Left cardiac atrium (tissue), 4 donors: ENCODE data around the gene LRRN2. TPM values are rescaled to one million over a fixed set of nuclear protein-coding genes. Genes with fewer than 3 reads are reported as not detected.

Experiments
- ATAC-seq, 2 donors: fragments of 200-7000 bp; cut with Tn5 transposase; one replicate each; pipeline ENCODE4 v1.9.1; 2020; ENCODE audit warnings: mild to moderate bottlenecking in 2 of 2, moderate library complexity in 2 of 2
- DNase-seq: peaks from one replicate; pipeline ENCODE4 v3.0.0-alpha.2; 2020
- intact Hi-C, 2 donors: fragments of 100-400 bp; cut with DNase I; formaldehyde crosslinking; loops; one replicate each; pipeline versions ENCODE4 v1.14.1 to v1.15.1; 2022 to 2023
- total RNA-seq, 2 donors: library from RNA; stranded (reverse); fragmentation: NEBNext Ultra II Directional; extraction: Animal tissue kit (Norgen Biotek cat#: 25700); gene quantifications; one replicate each; pipeline ENCODE4 v1.2.1, GENCODE V29; 2021
- donor health status: DM: no; HTN: yes; CAD: no.
- donor health status: DM: no; HTN: yes; CAD: no; lungs with severe emphysema.
- donor health status: DM: yes; HTN: yes; CAD: no.
- donor health status: Dilated cardiomyopathy.

LRRN2 gene
- total RNA-seq, 2 donors from 2014 or later: 3.3 to 6.4 TPM

DNA sequence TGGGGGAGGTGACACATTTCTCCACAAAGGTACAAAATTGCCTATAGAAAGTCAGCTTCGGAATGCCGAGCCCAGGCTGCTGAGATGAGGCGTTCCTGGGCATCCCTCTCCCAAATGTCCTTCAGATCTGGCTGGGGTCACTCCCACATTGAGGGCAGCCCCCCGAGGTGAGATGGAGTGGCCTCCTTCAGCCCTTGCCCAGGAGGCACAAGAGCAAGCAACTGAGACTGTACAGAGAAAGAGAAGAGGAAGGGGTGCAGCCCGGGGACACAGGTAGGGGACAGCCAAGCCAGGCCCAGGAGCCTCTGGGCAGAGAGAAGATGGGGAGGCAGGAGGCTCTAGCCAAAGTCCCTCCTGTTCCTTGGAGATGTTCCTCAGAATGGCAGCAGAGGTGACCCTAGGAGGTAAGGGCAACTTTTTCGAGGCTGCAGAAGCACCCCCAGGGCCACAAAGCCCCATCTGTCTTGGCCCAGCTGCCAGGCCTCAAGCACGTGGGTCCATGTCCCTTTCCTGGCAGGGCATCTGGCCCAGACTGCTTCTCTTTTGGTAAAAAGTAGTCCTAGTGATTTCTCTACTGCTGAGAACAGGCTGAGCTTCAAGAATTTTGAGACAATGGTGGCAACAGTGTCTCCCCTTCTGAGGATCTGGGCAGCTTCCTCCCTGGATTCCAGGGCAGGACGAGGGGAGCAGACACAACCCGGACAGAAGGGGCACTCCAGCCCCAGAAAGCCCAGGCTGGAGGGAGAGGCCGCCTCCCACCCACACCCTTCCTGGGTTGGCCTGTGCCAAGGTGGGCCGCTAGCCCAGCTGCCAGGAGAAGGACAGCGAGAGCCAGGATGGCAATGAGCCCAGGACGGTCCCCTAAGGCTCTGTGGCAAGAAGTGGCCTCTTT, 68.0 kb downstream of the LRRN2 start:
- peak in 1 of 2 donors; percentile 53 for ATAC-seq
- intact Hi-C loops: no loop called here
- DNase-seq: no peak

DNA sequence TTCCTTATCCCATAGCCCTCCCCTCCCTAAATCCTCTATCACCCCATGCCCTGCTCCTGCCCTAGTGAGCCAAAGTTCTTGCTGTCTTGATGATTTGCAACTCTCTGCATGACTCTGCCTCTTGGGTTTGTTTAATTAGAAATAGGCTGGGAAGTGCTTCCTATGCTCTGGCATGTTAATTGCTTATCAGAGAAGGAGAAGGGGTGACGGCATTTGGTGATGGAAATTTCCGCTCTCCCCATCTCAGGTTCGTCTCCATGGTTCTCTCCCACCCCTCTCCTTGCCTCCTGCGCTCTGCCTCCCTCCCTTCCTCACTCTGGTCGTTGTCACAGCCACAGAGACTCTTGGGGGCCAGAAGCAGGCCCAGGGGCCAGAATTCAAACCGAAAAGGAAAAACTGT, 68.9 kb downstream of the LRRN2 start:
- no peak for DNase-seq
- ATAC-seq: no peak
- intact Hi-C loops: no loop called here

DNA sequence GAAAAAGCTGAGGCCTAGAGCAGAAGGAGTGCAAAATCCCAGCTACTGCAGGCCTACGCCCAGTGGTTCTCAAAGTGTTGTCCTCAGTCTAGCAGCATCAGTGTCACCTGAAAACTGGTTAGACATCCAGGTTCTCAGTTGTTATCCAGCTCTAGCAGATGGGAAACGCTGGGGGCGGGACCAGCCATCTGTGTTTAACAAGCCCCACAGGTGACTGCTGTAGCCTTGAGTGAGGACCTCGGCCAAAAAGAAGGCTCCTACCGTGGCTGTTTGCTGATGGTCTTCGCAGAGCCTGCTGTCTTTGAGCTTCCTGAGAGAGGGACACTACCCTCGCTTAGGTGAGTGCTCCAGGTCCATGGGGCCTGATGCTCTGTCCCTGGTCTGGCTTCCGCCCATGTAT, 69.7 kb downstream of the LRRN2 start:
- ATAC-seq: no peak
- DNase-seq: no peak
- intact Hi-C loops: no loop called here

DNA sequence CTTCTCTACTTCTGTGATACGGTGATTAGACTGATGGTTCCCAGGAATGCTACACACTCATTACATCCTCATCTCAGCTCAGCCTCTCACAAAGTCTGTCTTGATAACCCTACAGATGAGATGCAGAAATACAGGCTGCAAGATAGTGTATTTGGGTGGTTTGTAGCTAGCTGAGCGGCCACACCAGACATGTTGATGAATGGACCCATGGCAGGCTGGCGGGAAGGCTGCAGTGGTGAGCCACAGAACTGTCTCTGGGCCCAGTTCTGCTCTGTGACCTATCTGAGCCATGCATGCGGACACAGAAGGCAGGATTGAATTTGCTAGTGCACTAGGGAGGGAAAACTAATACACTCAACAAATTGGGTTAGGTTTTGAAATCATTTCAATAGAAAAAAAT, 71.9 kb downstream of the LRRN2 start:
- DNase-seq (no peak), ATAC-seq (no peak)
- intact Hi-C loops: no loop called here

DNA sequence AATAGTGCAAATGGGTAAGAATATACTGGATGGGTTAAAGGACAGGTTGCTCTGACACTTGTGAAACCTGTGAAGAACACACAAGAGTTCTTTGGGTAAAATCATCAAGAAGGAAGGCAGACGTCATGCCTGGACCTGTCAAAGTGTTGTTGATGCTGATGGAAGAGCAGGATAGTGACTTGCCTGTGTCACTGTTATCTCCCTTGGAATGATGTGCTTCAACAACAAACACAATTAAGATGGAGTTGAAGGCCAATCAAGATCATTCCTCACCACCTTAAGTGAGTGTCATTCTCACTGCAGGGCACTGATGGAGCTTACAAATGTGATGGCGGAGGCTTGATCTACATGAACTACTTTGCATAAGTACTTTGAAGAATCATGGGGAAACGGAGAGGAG, 73.2 kb downstream of the LRRN2 start:
- intact Hi-C loops: no loop called here
- no peak for DNase-seq
- ATAC-seq: no peak

DNA sequence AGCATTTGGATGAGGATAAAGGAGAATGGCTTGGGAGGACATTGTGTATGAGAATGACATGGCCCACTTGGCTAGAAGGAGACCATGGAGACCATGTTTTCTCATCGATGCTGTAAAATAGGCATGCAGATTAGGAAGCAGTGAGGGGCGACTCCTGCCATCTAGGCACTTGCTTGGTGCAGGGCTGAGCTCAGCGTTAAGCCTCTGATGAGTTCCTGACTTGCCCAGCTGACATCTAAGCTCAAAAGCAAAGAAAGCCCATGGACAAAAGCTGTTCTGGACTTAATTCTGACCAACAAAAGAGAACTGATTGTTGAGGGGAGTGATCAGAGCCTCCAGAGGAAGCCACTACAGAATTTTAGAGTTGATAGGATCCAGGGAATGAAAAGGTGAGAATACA, 74.5 kb downstream of the LRRN2 start:
- intact Hi-C loops: no loop called here
- DNase-seq (no peak), ATAC-seq (no peak)

DNA sequence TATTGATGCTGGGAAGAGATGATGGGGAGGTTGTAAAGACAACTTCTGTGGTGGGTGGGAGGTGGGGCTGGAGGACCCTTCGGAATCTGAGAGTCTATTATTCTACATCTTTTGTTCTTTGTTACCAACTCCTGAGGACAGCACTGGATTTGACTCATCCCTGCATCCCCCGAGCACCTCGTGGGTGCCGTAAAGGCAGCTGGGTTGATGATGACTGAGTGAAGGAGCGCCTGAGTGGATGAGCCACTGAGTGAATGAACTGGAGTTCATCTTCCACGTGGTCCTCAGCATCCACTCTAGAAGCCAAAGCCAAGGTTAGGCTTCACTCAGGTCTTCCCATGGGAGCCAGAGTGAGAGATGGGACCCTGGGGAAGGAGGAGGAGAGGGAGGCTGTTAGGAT, 77.6 kb downstream of the LRRN2 start:
- ATAC-seq: no peak
- DNase-seq: no peak
- intact Hi-C loops: no loop called here

DNA sequence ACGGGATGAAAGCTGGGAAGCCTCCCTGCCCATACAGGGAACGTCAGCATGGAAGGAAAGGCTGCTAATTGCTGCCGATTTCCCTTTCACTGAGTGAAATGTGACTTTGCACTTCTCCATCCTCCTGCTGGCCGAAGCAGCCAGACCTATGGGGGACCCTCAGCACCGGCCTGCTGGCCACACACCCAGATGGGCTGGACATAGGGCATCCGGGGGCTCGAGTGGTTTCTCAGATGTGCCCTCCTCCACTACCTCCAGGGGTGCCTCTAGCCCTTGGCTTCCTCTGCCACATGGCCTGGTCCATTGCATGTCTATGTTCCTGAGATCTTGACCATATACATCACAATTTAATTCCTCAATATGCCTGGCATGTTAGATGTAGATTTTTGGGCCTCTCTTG, 79.7 kb downstream of the LRRN2 start:
- intact Hi-C loops: no loop called here
- ATAC-seq (no peak), DNase-seq (no peak)

DNA sequence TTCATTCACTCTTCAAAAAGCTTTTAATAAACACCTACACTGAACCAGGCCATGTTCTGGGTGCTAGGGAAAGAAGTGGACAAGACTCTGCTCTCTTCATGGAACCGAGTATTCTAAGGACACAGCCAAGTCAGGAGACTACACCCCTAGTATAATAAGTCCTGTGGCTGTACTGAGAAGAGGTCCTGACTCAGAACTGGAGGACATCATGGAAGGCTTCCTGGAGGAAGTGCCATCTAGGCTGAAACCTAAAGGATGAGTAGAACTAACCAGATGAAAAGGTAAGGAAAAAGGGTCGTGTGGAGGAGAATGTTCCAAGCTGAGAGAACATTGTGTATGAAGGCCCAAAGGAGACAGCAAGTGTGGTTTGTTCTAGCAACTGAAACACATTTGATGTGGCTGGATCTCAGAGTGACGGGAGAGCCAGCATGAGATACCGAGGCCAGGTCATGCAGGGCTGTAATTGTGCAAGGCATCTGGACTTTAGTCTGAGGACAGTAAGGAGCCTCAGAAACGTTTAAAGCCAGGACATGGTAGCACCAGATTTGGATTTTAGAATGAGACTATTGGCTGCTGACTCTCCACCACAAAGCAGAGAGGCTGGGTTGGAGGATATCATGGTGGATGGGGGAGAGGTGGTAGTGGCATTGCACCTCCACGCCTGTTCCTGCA, 82.5 kb downstream of the LRRN2 start:
- intact Hi-C loops: no loop called here
- no peak for ATAC-seq
- DNase-seq: no peak

DNA sequence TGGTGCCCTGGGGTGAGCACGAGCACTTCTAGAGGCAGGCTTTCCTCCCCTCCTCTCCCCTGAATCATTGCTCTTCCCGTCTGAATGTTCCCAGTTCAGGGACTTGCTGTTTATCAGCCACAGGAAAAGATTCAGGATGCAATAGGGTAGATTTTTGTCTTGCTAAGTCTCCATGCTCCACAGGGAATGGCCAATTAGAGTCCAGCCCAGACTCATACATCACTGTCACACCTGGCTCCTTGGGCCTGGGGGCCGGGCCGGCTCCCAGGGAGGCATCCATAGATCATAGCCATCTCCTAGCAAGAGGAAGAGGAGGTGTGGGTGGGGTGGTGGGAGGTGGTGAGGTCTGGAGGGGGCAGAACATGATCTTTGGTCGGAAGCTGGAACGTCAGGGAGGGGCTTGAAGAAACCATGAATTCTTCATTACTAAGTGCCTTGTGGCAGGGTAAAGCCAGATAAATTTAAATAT, 83.4 kb downstream of the LRRN2 start:
- intact Hi-C loops: no loop called here
- DNase-seq (no peak), ATAC-seq (no peak)

DNA sequence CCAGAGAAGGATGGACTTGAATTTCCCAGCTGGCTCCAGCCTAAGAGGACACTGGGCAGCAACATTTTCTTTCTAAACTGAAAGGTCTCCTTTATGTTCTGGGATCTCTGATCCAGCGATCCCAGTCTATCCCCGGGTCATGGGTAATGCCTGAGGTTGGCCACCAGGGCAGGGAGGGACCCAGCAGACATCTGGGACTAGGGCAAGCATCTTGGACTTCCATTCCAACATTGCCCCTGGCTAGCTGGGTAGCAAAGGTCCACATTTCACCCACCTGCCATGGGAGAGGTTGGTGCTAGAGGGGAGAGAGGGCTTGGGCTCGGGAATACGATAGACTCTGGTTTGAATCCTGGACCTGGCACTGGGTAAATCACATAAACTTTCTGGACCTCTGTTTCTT, 84.6 kb downstream of the LRRN2 start:
- DNase-seq (no peak), ATAC-seq (no peak)
- intact Hi-C loops: no loop called here

DNA sequence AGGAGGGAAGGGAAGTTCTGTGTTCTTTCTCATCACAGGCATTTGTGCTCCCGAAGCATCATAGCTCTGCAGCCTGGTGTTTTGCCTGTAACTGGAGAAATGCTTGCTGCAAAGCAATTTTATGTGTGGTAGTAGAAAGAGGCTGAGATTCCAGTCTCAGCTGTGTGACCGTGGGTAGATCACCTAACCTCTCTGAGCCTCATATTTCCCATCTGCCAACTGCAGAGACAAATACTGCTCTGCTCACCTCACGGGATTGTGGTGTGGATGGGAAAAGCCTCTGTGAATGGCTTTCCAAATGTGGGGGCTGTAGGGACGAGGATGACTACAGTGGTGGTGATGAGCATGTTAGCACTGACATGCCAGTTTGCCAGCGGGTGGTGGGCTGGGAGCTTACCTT, 85.3 kb downstream of the LRRN2 start:
- intact Hi-C loops: no loop called here
- no peak for ATAC-seq
- no peak for DNase-seq

DNA sequence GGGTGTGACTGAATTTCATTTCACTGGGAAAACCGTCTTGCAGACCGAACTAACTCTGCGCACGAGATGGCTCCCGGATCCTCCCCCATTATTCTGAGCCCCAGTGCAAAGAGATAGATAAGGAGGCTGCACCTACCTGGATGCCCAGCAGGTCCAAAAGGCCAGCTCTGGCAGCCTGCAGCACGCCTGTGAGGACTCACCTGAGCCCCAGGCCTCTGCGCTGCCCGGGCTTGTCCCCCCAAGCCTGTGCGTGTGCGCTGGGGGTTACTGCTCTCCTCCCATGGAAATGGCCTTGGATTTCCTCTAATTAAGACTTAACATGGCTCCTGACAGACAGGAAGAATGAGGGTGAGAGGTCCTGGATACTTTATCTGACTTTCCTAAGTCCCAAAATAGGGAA, 85.9 kb downstream of the LRRN2 start:
- intact Hi-C loops: no loop called here
- DNase-seq (no peak), ATAC-seq (no peak)

DNA sequence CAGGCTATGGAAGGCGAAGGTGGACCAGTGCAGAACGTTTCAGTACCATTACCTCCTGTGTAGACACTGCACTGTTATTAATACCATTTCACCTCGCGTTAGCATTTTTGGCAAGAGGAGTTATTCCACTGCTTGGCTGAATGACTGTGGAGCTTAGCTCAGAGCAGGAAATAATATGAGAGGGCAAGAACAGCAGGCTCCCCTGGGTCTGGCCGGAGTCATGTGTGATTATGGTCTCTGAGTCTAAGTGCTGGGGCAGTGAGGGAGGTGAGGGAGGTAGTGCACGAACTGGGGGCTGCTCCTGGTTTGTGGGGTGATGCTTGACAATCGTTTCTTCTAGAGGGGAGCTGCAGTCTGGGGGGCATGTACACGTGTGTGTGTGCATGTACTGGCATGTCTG, 86.4 kb downstream of the LRRN2 start:
- ATAC-seq (no peak), DNase-seq (no peak)
- intact Hi-C loops: no loop called here

DNA sequence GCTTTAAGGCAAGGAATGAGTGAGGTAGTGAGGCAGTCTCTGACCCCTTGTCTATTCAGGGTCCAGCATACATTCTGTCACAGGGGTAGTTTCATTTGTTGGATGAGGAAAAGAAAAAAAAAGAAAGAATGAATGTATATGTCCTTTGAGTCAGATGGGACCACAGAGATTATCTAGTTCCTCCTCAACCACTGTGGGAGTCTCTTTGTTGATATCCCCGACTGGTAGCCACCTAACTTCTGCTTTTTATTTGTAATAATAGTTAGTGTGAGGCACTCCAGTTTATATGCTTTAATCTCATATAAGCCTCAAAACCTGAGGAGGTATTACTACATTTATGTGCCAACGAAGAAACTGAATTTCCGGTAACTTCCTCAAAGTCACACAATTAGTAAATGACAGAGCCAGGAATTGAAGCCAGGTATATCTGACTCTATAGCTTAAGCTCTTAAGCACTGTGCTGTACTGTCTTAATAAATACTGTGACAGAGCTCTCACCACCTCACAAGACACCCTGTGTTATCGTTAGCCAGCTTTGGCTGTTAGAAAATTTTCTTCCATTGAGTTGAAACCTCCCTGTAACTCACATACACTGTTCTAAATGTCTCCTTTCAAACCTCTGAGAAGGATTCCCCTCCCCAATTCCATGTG, 87.1 kb downstream of the LRRN2 start:
- DNase-seq (no peak), ATAC-seq (no peak)
- intact Hi-C loops: no loop called here

DNA sequence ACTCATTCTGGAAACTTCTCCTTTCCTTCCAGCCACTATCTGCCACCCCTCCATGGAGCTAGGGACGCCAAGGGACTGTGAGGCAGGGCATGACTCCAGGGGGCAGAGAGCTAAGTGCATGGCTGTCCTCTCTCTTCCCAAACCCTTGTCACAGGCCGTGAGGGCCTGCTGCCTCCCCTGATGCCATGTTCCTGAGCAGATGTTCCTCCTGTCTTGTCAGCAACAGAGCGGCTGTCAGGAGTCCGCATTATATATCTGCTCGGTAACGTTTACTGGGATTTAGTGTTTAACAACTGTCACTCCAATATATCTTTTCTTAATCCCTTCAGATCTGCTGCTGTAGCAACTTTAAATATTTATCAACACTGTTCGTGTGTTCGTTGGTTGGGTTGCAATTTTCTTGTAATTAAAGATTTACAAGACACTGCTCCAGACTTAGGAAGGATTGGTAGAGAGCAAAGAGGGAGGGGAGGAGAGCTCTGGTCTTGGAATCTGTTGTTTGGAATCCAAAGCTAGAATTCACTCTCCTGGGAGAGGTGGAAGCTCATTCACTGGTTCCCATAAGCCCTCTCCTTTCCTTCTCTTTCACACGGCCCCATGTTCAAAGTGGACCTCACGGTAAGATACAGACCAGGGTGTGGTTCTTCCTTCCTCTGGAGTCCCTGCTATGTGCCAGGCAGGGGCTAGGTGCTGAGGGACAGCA, 93.1 kb downstream of the LRRN2 start:
- no peak for ATAC-seq
- intact Hi-C loops: no loop called here

DNA sequence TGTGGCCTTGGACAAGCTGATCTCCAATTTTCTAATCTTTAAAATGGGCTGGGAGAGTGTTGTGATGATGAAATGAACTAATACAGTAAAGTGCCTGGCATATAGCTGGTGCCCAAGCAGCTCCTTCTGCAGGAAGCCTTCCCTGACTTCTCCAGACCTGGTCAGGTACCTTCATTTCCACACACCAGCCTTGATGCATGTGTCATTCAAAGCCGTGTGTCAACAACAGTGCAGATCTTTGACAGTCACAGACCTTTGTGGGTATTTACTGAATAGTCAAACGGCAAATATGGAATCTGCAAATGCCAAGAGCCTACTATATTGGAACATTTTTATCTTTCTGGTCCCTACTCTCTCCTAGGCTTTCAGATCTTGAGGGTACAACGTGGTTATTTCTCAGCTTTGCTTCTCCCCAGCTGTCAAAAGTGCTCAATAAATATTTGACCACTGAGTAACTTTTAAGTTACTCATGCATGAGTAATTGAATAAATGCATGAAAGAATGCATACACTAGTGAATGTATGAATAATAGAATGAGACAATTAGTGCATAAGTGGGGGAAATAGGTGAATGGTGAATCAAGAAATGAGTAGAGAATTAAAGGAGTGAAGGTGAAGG, 94.0 kb downstream of the LRRN2 start:
- no peak for ATAC-seq
- DNase-seq: no peak
- intact Hi-C loops: no loop called here

More for the DNA sequence above, 93.1 kb downstream of the LRRN2 start:
- no peak for DNase-seq

DNA sequence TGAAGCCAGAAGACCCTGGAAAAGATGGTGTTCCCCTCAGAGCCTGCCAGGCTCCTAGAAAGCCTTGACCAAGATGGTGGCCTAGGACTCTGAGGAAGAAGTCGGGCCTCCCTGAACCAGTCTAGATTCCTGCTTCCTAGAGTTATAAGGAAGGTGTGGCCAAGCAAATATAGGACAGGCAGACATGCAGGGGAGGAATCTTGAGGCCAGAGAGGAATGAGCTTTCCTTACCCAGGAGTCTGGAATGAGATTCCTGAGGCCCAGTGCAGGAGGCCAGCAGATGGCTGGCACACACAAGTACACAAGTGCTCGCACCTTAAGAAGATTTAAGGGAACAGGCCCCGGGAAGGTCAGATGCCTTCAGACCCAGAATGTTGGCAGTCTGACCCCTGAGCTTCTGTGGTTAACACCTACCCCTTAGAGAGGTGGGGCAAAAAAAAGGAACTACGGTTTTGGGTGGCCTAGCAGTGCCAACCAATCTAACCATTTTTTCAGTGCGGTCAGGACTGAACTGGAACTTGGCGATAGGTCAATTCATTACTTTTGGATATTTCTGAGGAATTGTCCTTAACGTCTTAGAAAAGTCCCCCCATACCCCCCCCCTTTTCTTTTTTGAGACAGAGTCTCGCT, 96.0 kb downstream of the LRRN2 start:
- DNase-seq (no peak), ATAC-seq (no peak)
- intact Hi-C loops: no loop called here

DNA sequence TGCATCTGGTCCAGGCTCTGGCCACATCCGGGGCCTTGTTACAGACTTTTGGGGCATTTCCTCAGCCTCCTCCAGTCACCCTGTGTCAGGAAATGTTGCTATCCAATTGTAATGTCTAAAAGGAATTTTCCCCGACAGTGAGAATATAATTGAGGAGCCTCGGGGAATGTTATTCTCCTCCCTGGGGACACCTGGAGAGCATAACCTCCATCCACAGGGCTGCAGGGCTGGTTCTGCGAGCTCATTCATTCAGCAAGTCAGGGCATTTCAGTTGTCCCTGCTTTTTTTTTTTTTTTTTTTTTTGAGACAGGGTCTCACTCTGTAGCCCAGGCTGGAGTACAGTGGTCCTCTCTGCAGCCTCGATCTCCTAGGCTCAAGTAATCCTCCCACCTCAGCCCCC, 96.7 kb downstream of the LRRN2 start:
- intact Hi-C loops: no loop called here
- ATAC-seq (no peak), DNase-seq (no peak)
